HG02943 (cell line): Measurements from ENCODE around the gene KIRREL3.

Source experiments
- ATAC-seq: cut with Tn5 transposase; IDR thresholded peaks from one replicate; pipeline ENCODE4 v1.9.1; 2021; ENCODE audit warnings: mild to moderate bottlenecking, low read depth, moderate library complexity; ENCODE audit not compliant: unreplicated experiment

KIRREL3 gene

DNA sequence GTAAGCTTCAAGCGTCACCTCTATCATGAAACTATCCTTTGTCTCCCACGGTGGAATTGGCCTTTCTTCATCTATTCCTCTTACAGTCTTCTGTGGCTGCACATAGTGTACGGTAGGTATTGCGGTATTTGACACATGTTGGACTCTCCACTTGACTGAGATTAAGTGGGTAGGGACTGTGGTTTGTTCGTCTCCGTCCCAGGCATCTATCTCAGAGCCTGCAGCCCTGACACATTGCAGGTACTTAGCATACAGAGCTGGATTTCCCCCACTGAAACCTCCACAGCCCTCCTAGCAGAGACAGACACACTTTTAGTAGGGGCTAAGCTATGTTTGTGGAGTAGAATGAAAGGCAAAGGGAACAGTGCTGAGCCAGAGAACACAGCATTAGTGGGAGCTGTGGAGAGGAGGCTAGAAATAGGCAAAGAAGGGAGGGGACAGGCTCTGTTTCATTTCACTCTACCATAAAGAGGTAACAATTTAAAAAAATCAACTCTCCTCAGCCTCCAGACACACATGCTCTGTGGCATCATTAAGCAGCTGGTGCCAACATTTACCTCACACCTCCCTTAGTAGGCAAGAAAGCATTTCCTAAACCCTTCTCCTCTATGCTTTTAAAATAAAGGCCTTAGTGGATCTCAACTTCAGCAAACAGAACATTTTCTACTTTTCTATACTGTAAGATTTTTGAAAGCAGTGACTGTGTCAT is 277.5 kb downstream of the KIRREL3 start:
- no peak for ATAC-seq

DNA sequence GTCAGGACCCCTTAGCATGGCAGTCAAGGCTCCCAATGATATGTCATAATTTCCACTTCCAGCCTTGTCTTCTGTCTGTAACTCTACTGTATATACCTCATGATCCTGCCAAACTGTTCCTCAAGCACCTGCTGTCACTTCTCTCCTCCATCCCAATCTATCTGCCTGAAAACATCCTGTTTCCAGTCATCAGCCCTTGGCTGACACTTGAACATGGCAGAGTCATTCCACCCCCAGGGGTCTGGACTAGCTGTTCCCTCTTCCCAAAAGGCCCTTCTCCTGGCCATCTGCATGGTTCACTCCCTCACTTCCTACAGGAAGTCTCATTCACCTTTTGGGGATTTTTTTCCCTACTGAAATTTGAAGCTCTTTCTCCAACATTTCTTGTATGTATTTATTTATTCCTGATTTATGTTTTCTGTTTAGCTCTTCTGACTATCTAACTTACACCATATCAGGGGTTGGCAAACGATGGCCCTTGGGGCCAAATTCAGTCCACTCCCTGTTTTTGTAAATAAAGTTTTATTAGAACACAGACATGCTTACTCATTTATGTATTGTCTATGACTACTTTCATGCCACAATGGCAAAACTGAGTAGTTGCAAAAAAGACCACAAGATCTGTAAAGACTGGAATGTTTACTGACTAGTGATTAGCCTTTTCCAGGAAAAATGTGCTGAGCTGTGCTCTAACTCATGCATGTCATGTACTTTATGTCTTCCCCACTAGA is 278.4 kb downstream of the KIRREL3 start:
- no peak for ATAC-seq

DNA sequence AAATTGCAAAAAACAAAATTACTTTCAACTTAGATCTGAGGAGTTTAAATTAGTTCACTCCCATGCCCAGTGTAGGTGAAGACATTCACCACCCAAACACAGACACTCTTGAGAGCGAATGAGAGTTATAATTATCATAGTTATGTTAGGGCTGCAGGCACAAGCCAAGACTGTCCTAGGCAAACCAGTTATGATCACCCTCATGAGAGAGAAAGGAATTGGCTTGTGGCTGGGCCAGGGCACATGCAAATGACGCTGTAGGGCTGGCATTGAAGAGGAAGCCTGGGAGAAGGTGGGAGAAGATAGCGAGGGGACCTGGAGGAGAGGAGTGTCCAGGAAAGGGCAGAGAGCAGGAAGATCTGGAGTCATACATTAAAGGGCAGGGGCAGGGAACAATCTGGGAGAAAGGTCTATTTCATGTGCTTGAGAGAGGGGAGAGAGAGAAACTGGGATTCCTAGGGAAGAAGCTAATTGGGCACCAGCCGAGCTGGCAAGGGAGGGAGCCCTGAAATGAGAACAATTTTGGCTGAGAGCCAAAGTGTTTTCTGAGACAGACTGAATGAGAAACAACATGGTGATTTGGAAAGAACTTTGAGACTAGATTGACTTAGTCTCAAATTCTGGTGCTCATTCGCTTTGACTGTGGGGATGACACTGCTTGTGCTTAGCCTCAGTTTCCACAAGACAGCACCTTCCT is 279.9 kb downstream of the KIRREL3 start:
- no peak for ATAC-seq

DNA sequence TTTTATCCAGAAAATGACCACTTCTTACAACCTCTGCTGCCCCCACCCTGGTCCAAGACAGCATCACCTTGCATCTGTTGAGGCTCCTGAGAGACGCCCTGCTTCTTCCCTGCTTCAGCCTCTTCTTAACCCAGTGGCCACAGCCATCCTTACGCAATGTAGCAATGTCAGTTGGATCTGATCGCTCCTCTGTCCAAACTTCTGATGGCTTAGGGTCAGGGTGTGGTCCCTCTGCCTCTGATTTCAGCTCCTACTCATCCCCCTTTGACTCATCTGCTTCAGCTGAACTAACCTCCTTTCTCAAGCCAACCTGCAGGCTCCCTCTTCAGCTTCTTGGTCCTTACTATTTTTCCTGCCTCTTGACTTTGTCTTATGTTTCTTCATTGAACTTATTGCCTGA is 280.8 kb downstream of the KIRREL3 start:
- ATAC-seq = no peak

DNA sequence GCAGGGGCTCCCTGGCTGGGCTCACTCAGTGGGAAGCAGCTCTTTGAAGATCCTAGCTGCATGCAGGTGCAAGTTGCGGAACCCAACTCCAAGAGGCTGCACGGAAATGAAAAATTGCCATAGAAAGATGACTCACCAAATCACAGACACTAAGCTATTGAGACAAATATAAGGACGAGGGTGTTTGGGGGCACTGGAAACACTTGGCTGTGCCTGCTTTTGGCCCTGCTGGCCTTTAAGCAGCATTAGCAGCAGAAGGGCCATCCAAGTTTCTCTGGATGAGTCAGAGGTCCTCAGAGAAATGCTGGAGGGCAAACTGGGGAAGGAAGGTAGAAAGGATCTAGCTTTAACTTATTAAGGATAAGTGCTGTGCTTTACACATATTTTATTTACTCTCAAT is 282.3 kb downstream of the KIRREL3 start:
- no peak for ATAC-seq

DNA sequence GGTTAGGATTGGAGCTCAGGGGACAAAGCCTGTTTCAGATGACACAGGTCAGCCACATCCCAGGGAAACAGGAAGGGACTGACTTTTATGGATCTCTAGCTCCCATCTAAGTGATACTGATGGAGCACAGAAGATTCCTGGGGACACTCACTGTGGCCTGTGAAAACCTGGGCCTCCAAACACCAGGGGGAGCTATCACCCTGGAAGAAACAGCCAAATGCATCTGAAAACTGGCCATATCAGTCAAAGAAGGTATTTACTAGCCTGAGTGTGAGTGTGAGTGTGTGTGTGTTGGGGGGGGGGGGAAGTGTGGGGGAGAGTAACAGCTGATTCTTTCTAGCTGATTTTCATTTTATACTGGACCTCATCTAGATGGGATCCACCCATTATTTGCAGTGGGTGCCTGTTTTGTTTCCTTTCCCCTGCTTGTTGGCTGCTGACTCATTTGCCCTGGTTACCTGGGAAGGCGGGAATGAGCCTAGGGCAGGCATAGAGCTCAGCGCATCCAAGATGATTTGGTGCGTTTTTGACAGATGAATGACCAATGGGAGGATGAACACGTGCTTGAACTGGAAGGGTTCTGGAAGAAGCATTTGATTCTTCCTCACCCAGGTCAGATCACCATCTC is 284.0 kb downstream of the KIRREL3 start:
- no peak for ATAC-seq

DNA sequence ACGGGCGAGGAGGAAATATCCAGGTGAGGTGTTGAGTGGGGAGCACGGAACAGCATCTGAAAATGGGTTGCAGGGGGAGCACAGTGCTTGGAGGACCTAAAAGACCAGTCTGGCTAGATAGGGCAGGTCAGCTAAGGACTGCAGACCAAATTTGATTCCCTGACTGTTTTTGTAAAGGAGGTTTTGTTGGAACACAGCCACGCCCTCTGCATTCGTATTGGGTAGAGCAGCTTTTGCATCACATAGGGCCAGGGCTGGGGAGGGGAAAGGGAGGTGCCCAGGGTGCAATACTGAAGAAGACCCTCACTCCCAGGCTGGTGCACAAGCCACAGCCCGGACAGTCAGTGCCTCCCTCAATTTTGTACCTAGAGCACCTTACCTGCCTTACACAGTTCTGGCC is 286.8 kb downstream of the KIRREL3 start:
- no peak for ATAC-seq

DNA sequence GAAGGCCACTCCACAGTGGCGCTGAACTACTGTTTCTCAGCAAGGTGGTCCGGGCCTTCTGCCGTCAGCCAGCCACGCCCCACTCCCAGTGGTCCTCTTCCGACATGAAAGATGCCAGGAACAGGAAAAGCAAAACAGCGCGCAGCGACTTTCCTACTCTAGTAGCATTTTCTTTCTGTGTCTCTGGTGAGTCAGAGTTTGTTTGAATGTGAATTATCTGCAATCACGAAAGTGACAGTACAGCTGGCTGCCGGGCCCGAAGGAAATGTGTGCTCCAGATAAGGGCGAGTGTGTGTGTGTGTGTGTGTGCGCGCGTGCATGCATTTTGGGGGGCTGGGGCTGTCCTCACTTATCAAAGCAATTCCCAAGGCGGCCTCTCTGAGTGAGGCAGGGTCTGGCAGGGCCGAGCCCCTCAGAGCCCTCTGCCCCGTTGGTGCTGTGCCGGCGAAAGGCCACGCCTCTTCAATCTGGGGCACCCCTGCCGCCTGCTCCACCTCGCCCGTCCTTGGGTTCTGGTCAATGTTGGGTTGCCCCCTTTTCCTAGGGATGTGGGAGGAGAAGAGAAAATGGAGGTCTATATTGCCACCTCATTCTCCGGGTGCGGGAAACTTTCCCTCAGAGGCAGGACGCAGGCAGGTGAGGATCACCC is 288.5 kb downstream of the KIRREL3 start:
- no peak for ATAC-seq

DNA sequence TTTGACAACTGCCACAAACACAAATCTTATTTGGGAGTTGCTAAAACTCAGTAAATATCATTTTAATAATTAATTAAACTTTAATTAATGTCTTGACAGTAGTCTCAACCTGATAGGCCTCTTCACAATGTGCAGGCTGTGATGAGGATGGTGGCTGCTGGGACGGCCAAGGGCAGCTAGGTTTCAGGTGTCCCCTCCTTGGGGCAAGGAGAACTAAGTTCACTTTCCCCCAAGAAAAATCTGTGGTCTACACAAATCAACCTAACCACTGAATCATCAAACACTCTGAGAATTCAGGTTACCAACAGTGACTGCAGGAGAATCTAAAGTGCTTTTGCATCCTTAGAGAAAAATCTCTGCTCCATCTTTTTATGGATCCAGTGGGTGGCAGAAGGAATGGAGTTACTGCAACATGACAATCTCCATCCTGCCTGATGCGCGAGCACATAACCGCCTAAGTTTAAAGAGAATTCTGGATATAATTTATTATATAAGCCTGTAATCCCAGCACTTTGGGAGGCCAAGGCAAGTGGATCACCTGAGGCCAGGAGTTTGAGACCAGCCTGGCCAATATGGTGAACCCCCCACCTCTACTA is 289.7 kb downstream of the KIRREL3 start:
- no peak for ATAC-seq

DNA sequence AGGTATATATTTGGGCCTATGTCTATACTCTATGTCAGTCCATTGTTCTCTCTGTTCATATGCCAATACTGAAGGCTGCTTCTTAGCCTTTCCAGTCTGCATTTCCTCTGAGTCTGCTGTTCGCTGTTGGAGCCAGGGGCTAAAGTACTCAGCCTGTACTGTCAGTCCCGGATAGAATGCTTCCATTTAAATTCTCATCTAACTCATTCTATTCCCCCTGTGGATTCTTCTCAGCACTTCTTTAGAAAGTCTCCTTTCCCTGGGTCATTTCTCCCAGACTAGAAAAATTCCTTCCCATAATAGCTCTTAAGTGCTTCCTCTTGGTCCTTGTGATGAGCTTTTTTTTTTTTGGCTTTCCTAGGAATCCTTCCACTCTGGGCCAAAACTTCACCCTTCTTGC is 293.1 kb downstream of the KIRREL3 start:
- ATAC-seq = no peak

DNA sequence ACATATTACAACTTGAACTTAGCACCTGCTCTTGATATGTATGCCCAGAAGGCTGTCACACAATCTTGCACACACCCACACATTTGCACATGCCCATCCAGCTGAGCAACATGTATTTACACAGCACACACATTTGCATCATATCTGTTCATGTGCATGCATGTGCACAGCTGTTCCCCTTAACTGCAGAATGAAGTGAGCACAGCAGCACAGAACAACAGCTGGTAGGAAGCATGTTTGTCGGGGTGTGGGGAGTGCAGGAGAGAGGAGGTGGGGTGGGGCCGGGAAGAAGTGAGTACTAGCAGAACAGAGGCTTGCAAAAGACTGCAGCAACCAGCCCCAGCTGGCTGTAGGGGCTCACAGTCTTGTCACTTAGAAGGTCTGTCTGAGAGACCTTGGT is 296.5 kb downstream of the KIRREL3 start:
- no peak for ATAC-seq

DNA sequence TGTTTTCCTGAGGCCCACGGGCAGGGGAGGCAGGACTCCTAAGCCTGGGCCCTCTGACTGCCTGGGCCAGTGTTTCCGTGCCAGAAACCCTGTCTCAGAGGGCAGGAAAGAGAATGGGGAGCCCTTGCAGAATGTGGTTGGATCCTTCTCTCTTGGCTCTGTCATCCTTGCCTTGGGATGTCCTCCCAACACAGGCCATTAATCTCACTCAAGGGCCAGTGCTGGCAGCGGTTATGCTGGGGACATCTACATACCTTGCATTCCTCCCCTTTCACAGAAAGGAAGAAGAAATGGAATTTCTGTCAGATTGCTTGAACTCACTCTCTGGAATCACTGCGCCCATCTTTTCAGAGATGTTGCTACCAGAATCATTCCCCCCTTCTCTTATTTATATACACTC is 296.9 kb downstream of the KIRREL3 start:
- no peak for ATAC-seq

DNA sequence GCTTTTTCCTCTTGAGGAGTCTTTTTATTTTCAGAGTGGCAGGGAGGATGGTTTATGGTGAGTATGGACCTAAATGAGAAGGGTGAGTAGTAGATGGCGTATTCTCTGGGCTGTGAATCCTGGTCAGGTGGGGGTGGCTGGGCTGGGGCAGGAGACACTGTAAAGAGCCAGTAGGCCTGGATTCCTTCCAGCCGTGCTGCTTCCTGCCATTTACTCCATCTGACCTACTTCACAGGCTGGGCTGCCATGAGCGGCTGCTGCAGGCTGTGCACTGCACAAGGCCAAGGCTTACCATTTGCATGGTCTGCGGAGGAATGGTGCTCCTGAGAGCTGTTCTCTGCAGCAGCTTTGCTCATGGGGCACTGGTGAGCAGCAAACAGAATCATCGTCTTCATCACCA is 297.6 kb downstream of the KIRREL3 start:
- ATAC-seq = no peak

DNA sequence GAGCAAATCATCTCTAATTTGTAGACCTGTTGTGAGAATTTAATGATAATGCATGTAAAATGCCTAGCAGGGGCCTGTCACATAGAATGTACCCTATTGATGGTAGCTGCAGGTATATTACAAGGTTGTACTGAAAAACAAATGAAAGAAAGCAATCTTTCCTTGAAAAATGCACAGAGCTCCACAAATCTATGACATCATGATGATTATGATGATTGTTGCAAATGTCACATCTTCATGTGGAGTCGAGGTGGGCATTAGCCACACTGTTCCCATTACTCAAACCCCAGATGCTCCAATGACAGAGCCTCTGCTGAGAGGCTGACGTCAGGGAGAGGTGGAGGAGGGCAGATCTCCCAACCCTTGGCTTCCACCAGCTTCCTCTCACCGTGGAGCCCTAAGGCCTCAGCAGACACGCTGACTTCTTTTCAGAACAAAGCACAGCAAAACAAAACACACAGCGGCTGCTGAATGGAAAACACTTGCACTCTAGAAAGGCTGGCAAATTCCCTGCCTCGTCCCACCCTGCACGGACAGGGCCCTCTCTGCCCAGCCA is 298.3 kb downstream of the KIRREL3 start:
- ATAC-seq = no peak

DNA sequence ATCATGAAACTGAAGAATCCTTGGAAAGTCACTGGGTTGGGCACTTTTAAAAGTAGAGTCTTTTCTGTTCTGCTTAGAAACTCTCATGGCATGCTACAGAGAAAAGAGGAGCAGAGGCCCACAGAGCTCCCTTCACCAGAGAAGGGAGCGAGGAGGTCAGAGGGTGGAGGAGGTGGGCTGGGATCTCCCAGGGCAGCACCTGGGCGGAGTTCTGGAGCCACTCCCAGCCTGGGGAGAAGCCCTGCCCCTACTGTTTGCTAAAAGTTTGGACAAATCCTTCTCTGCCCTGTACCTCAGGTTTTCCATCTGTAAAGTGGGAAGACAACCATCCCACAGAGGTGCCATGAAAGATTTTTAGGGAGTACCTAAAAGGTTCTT is 299.1 kb downstream of the KIRREL3 start:
- ATAC-seq = no peak

DNA sequence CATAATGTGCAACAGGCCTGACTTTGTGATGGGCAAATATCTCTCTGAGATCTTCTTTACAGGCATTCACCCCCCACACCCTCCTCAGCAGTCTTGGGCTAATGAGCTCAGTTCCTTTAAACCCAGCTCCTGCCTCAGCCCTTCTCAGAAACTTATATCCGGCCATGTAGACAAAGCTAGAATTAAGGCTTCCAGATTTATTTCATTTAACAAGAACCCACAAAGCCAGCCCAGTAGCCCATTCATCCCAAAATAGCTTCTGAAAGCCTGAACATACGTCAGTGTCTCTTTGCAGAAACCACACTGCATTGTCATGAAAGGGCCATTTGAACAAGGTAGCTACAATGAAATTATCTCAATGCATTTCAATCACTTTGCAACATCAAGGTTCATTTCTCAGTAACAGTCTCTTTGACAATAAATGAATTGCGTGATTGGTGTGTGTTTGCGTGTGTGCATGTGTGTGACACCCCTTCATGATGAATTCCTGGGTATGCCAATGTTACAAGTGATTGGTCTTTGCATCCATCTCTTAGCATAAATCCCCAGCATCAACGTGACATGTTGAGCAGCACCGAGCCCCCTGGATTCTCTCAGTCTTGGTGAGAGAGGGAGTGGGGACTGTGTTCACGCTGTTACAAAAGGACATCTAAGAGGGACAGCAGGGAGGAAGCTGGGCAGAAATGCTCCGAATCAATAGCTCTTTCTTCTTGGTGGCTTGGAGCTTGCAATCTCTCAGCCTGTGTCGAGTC is 299.6 kb downstream of the KIRREL3 start:
- no peak for ATAC-seq

DNA sequence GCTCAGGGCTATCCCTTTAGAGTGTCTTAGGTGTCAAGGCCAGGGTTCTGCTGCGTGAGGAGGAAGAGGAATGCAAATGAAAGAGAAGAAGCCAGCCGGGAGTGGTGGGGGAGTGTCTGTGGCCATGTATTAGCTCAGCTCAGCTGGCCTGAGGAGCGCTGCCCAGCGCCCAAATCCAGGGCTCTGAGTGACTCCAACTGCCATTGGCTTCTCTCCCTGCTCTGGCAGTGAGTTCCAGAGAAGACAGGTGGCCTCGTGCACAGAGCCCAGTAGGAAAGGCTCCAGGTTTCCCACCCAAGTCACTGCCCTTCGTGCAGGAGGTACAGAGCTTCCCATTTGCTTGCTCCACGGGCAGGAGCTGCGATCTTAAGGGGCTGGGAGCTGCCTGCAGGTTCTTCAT is 302.0 kb downstream of the KIRREL3 start:
- no peak for ATAC-seq

DNA sequence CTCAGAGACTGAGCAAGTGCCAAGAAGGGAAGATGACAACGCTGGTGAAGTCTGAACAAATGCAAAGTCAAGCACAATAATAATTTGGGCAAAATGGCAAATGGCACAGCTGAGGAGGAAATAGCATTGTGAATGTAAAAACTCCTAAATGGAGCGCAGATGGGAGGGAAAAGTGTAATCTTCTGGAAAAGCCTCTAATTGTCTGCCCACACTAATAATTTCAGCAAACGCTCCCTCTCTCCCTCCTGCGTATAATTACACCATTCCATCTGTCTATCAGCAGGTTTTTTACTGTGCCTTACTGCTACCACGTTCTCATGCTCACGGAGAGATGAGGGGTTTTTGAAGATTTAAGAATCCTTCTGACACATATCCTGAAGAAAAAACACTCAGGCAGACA is 302.6 kb downstream of the KIRREL3 start:
- no peak for ATAC-seq

DNA sequence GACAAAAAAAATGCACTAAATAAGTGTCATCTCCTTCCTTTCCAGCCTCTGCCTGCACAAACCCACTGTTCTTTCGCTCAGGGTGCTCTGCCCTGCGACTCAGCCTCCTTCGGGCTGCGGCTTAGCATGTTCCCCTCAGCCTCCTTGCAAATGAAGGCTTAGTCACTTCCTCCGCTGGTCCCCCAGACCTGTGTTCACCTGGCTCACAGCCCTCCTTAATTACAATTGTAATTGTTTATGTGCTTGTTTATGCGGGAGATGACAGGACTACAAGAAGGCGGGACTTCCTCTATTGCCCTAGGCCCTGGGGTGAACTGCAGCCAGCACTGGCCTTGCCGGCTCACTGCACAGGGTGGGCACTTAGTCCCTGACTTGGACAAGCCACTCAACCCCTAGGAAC is 303.6 kb downstream of the KIRREL3 start:
- no peak for ATAC-seq
